OCI-LY1 (cell line): ENCODE data around the gene TTC39C.

ENCODE experiments used
- CTCF ChIP-seq: fragments of 200-600 bp; sonication (generic), shearing (Covaris generic); IDR thresholded peaks from 2 replicates; pipeline ENCODE4 v1.5.1; 2017; ENCODE audit warnings: mild to moderate bottlenecking, antibody characterized with exemption, low read length, moderate library complexity, mixed read lengths
- EZH2 ChIP-seq: fragments of 200-600 bp; sonication (generic), shearing (Covaris generic); IDR thresholded peaks from 2 replicates; pipeline ENCODE4 v1.8.0; 2017; ENCODE audit warnings: borderline replicate concordance, mixed run types, mild to moderate bottlenecking, antibody characterized with exemption, low read length, moderate library complexity, mixed read lengths

- TF ChIP-seq CTCF (no peak), EZH2 (no peak)
Observed at GRCh38 chr18:24071779-24072178, 57.2 kb downstream of the TTC39C start.
